PC-9 (cell line): ENCODE results near the gene TGFBR3L.

Experiments used
- EZH2 ChIP-seq: fragments of 200-600 bp; sonication (generic); IDR thresholded peaks from 2 replicates; pipeline ENCODE4 v1.8.0; 2017; ENCODE audit warnings: antibody characterized with exemption, low read depth
- TF ChIP-seq, protein P1 (sequence below): fragments of 200-600 bp; sonication (generic); conservative IDR thresholded peaks from 2 replicates; pipeline ENCODE4 v1.6.1; 2017; ENCODE audit warnings: mixed run types, antibody characterized with exemption, mild to moderate bottlenecking, moderate library complexity

DNA sequence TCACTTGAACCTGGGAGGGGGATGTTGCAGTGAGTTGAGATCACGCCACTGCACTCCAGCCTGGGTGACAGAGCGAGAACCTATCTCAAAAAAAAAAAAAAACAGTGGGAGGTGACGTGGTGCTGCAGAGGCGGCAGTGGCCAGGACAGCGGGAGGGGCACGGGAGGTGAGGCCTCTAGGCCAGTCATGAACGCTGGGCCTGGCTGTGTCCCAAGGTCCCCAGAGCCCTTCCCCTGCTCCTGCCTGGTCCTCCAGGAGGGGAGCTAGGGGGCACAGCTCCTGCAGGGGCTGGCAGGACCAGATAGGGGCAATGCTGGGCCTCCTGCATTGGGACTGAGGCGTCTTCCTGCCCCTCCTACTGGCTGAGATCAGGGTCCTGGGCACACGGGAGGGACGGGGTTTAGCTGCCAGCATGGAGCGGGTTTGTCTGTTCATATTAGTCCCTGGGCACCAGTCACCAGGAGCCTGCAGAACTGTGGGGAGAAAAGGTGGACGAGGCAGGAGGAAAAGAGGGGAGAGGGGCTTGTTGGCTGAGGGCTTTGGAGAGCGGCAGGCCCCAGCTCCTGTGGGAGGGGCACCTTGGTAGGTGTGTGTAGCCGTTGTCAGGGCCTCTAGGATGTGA lies 6.4 kb upstream of the TGFBR3L start:
- TF ChIP-seq, protein P1, sequence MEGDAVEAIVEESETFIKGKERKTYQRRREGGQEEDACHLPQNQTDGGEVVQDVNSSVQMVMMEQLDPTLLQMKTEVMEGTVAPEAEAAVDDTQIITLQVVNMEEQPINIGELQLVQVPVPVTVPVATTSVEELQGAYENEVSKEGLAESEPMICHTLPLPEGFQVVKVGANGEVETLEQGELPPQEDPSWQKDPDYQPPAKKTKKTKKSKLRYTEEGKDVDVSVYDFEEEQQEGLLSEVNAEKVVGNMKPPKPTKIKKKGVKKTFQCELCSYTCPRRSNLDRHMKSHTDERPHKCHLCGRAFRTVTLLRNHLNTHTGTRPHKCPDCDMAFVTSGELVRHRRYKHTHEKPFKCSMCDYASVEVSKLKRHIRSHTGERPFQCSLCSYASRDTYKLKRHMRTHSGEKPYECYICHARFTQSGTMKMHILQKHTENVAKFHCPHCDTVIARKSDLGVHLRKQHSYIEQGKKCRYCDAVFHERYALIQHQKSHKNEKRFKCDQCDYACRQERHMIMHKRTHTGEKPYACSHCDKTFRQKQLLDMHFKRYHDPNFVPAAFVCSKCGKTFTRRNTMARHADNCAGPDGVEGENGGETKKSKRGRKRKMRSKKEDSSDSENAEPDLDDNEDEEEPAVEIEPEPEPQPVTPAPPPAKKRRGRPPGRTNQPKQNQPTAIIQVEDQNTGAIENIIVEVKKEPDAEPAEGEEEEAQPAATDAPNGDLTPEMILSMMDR: no peak
- TF ChIP-seq EZH2: no peak
